ENCODE results near the gene OSBP2. TPM values are rescaled to one million over a fixed set of nuclear protein-coding genes. Genes with fewer than 3 reads are reported as not detected.

Gene OSBP2
- polyA plus RNA-seq, 1 experiment = 0.77 TPM

DNA sequence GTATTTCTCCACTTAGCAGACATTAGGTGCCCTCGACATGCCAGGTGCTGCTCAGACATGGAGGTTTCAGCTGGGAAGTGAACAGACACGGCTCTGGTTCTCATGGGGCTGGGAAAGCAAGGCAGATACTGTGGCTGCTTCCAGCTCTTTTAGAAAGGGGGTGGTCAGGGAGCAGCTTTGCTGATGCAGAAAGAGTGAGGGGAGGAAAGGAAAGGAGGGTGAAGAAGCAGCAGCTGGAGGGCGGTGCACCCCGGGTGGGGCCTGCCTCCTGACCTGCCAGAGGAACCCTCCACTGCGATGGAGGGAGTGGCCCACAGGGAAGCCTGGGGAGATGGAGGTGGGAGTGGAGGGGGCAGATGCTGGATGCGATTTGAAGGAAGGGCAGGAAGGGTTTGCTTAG lies 197.1 kb downstream of the OSBP2 start:
- no peak for DNase-seq (ENCODE audit: low read depth)
- ChIA-PET POLR2A (no interaction called here), CTCF (interaction anchor here (1.0 to 4.6 kb wide), 7 partner anchors 11 to 127 kb away, joined by 4 to 44 read pairs (median 18); no protein-coding TSS in a partner anchor)
- TF ChIP-seq, protein P1, sequence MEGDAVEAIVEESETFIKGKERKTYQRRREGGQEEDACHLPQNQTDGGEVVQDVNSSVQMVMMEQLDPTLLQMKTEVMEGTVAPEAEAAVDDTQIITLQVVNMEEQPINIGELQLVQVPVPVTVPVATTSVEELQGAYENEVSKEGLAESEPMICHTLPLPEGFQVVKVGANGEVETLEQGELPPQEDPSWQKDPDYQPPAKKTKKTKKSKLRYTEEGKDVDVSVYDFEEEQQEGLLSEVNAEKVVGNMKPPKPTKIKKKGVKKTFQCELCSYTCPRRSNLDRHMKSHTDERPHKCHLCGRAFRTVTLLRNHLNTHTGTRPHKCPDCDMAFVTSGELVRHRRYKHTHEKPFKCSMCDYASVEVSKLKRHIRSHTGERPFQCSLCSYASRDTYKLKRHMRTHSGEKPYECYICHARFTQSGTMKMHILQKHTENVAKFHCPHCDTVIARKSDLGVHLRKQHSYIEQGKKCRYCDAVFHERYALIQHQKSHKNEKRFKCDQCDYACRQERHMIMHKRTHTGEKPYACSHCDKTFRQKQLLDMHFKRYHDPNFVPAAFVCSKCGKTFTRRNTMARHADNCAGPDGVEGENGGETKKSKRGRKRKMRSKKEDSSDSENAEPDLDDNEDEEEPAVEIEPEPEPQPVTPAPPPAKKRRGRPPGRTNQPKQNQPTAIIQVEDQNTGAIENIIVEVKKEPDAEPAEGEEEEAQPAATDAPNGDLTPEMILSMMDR (IDR thresholded peaks at IDR 0.05; ENCODE audit: insufficient read depth, low read depth, low read length) = no peak
- Histone ChIP-seq H3K36me3 (ENCODE audit: control insufficient read depth, insufficient read depth, low read length) (no peaks in the 10 kb centered on the region), H3K27me3 (ENCODE audit: control insufficient read depth, insufficient read depth, low read length) (no peaks in the 10 kb centered on the region), H3K4me3 (ENCODE audit: low read depth, low read length) (no peak overlapping the region)

DNA sequence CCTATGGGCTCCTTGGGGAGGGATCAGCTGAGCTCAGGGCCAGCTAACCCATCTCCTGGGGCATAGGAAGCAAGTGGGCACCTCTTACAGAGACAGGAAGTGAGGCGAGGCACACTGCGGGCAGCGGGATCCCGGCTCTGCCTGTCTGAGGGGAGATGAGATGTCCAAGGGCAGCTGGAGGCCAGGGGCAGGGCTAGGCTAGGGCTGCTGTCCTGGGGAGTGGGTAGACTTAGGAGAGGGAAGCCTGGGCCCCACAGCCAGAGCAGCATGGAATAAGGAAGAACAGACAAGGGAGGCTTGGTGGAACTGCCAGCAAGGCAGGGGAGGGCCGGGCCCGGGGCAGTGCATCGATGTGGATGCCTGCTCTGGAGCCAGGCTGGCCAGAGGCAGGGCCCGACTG lies 197.6 kb downstream of the OSBP2 start:
- no peaks in the 10 kb centered on the region for H3K36me3 ChIP-seq (ENCODE audit: control insufficient read depth, insufficient read depth, low read length)
- no peak overlapping the region for H3K4me3 ChIP-seq (ENCODE audit: low read depth, low read length)
- CTCF ChIA-PET = interaction anchor here (3.4 to 4.6 kb wide), 2 partner anchors 13 to 128 kb away, joined by 35 to 44 read pairs; no protein-coding TSS in a partner anchor
- H3K27me3 ChIP-seq (ENCODE audit: control insufficient read depth, insufficient read depth, low read length) = no peaks in the 10 kb centered on the region
- POLR2A ChIA-PET = no interaction called here
- TF ChIP-seq, protein P1 (IDR thresholded peaks at IDR 0.05; ENCODE audit: insufficient read depth, low read depth, low read length) = no peak
- DNase-seq (ENCODE audit: low read depth) = no peak

DNA sequence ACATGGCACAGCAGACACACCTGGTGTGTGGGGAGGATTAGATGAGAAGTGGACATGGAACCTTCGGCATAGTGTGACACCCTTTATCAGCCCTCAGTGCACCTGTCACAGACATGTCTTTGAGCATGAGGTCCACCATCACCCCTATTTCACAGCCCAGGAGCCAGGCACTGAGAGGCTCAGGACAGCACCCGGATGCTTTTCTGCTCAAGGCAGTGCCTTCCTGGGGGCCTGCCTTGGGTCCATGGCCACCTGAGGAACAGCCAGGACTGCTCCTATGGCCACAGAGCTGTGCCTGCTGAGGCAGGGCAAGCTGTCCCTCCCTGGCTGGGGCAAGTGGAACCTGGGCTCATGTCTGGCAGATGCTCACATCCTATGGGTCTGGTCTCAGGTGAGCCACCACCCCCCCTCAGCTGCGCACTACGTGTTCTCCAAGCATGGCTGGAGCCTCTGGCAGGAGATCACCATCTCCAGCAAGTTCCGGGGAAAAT lies 198.1 kb downstream of the OSBP2 start:
- CTCF ChIA-PET = interaction anchor here (0.8 to 4.6 kb wide), 4 partner anchors 13 to 128 kb away, joined by 3 to 44 read pairs (median 19); no protein-coding TSS in a partner anchor
- Histone ChIP-seq H3K27me3 (ENCODE audit: control insufficient read depth, insufficient read depth, low read length) (no peaks in the 10 kb centered on the region), H3K36me3 (ENCODE audit: control insufficient read depth, insufficient read depth, low read length) (no peaks in the 10 kb centered on the region), H3K4me3 (ENCODE audit: low read depth, low read length) (no peak overlapping the region)
- POLR2A ChIA-PET = interaction anchor here (0.6 kb wide), 1 partner anchor 19 kb away, joined by 3 read pairs; no protein-coding TSS in a partner anchor
- no peak for DNase-seq (ENCODE audit: low read depth)
- TF ChIP-seq, protein P1 (IDR thresholded peaks at IDR 0.05; ENCODE audit: insufficient read depth, low read depth, low read length) = no peak

DNA sequence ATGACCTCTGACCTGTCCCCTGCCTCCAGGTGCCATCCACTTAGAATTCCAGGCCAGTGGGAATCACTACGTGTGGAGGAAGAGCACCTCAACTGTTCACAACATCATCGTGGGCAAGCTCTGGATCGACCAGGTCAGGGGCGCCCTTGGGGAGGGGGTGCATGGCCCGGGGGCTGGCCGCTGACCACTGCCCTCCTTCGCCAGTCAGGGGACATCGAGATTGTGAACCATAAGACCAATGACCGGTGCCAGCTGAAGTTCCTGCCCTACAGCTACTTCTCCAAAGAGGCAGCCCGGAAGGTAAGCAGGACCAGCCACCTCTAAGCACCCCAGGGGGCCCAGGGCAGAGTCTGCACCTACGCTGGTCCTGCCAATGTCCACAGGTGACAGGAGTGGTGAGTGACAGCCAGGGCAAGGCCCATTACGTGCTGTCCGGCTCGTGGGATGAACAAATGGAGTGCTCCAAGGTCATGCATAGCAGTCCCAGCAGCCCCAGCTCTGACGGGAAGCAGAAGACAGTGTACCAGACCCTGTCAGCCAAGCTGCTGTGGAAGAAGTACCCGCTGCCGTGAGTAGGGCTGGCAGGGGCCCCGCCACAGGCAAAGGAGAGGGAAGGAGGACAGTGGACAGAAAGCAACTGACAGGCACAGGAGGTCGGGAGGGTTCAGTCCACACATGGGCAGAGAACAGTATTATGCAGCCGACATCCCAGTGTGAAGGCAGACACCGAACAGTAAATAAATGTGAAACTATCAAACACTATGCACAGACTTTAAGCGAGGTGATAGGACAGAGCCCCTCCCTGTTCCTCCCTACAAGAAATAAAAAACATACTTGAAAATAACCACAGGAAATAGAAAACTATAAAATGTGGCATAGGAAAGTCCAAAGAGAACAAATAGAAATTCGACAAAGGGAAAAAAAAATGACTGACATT lies 199.0 kb downstream of the OSBP2 start:
- no peak for DNase-seq (ENCODE audit: low read depth)
- Histone ChIP-seq H3K27me3 (ENCODE audit: control insufficient read depth, insufficient read depth, low read length) (no peaks in the 10 kb centered on the region), H3K36me3 (ENCODE audit: control insufficient read depth, insufficient read depth, low read length) (no peaks in the 10 kb centered on the region), H3K4me3 (ENCODE audit: low read depth, low read length) (no peak overlapping the region)
- CTCF ChIA-PET = interaction anchor here (0.8 to 1.9 kb wide), 7 partner anchors 8 to 260 kb away, joined by 3 to 8 read pairs (median 4); no protein-coding TSS in a partner anchor
- TF ChIP-seq, protein P1 (IDR thresholded peaks at IDR 0.05; ENCODE audit: insufficient read depth, low read depth, low read length) = no peak
- POLR2A ChIA-PET = interaction anchor here (0.6 kb wide), 1 partner anchor 18 kb away, joined by 3 read pairs; no protein-coding TSS in a partner anchor

DNA sequence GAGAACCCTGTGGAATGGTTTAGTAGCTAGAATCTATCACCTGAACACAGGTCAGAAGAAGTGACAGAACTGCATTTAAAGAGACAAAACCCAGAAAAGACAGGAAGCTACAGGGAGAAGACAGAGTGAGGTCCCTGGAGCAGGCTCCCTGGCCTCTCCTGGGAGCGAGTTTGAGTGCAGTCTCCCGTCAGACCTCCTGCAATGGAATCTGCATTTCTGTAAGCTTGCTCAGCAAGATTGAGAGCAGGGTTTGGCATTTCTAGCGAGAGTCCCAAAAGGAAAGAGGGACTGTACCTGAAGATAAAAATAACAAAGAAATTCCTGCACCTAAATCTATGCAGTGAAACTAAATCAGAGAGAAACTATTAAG lies 199.7 kb downstream of the OSBP2 start:
- ChIA-PET CTCF (interaction anchor here (1.0 to 1.9 kb wide), 6 partner anchors 9 to 260 kb away, joined by 3 to 8 read pairs (median 4); no protein-coding TSS in a partner anchor), POLR2A (no interaction called here)
- Histone ChIP-seq H3K36me3 (ENCODE audit: control insufficient read depth, insufficient read depth, low read length) (no peaks in the 10 kb centered on the region), H3K27me3 (ENCODE audit: control insufficient read depth, insufficient read depth, low read length) (no peaks in the 10 kb centered on the region), H3K4me3 (ENCODE audit: low read depth, low read length) (no peak overlapping the region)
- TF ChIP-seq, protein P1 (IDR thresholded peaks at IDR 0.05; ENCODE audit: insufficient read depth, low read depth, low read length) = no peak
- no peak for DNase-seq (ENCODE audit: low read depth)
